HepG2 (cell line): ENCODE measurements around the gene FAM210A. TPM values are rescaled to one million over a fixed set of nuclear protein-coding genes. Genes with fewer than 3 reads are reported as not detected.

Experiments
- ATAC-seq: fragments of 200-7000 bp; cut with Tn5 transposase; 3 replicates; pipeline ENCODE4 v1.9.1; 2020; ENCODE audit warnings: mild to moderate bottlenecking, moderate library complexity
- BruUV-seq: library from RNA; stranded (reverse); fragments of 400-500 nt; replicated peaks from 2 replicates; lab custom pipeline; 2021; lab: Mats Ljungman, UMichigan
- CTCF ChIA-PET: fragments of 300-600 bp; formaldehyde crosslinking; extraction: SDS; loops from one replicate; lab custom pipeline; 2021; ENCODE audit warnings: low total read pairs, inconsistent platforms, low intra/inter-chr PET ratio; lab: Yijun Ruan, JAX
- POLR2A ChIA-PET: fragments of 350-600 bp; sonication (Branson Sonifier 250); formaldehyde crosslinking; loops from one replicate; lab custom pipeline; 2020; ENCODE audit warnings: antibody characterized with exemption, inconsistent platforms; lab: Yijun Ruan, JAX
- DNase-seq: peaks from one replicate; pipeline ENCODE4 v3.0.0-alpha.2; 2015; ENCODE audit warnings: low spot score
- FAIRE-seq: peaks from 3 replicates; lab custom pipeline; 2011; peaks lifted over from hg19 to GRCh38; lab: Jason Lieb, UNC
- H2AFZ ChIP-seq: one replicate; pipeline ENCODE4 v1.6.1; 2011; ENCODE audit warnings: low read length, inconsistent platforms
- H3K27ac ChIP-seq: fragments of 300-600 bp; 3 replicates; pipeline ENCODE4 v1.8.0; 2011; ENCODE audit warnings: mixed run types, mild to moderate bottlenecking, mixed read lengths, low read length, inconsistent platforms; ENCODE audit not compliant: insufficient read depth; ENCODE audit errors: extremely low read length
- H3K27me3 ChIP-seq, 2 experiments: fragments of 200-600 bp in 1 of 2; 2 replicates in 1 of 2; 3 replicates in 1 of 2; pipeline versions ENCODE4 v1.6.0 to v1.8.0; 2011; ENCODE audit warnings: low read length in 2 of 2, mild to moderate bottlenecking in 2 of 2, moderate library complexity in 2 of 2, inconsistent platforms in 1 of 2; ENCODE audit not compliant: insufficient read depth in 2 of 2, control insufficient read depth in 1 of 2
- H3K36me3 ChIP-seq, 2 experiments: fragments of 200-600 bp in 1 of 2; replicated peaks in 1 of 2; 2 replicates in 1 of 2; 3 replicates in 1 of 2; pipeline versions ENCODE4 v1.5.1 to v1.8.0; 2011; ENCODE audit warnings: low read length in 2 of 2, inconsistent platforms in 1 of 2; ENCODE audit not compliant: insufficient read depth in 2 of 2, control insufficient read depth in 1 of 2
- H3K4me1 ChIP-seq: 2 replicates; pipeline ENCODE4 v1.5.1; 2012; ENCODE audit warnings: low read length, inconsistent platforms; ENCODE audit not compliant: insufficient read depth
- H3K4me2 ChIP-seq: 2 replicates; pipeline ENCODE4 v1.6.0; 2011; ENCODE audit warnings: low read depth, low read length, inconsistent platforms
- H3K4me3 ChIP-seq, 3 experiments: fragments of 200-600 bp in 1 of 3; sonication (generic), shearing (Covaris generic) in 1 of 3; replicated peaks in 1 of 3; 2 replicates each; pipeline ENCODE4 v1.5.1; 2011 to 2016; ENCODE audit warnings: low read length in 3 of 3, inconsistent platforms in 2 of 3, low read depth in 2 of 3, mild to moderate bottlenecking in 2 of 3, control low read depth in 1 of 3, mixed read lengths in 1 of 3; ENCODE audit not compliant: insufficient read depth in 1 of 3
- H3K79me2 ChIP-seq: one replicate; pipeline ENCODE4 v1.6.1; 2011; ENCODE audit warnings: low read length, inconsistent platforms; ENCODE audit not compliant: insufficient read depth
- H3K9ac ChIP-seq: 2 replicates; pipeline ENCODE4 v1.6.0; 2011; ENCODE audit warnings: mild to moderate bottlenecking, low read depth, low read length, inconsistent platforms; ENCODE audit not compliant: insufficient read depth
- H3K9me3 ChIP-seq: 2 replicates; pipeline ENCODE4 v1.5.1; 2012; ENCODE audit warnings: mild to moderate bottlenecking, low read length
- H4K20me1 ChIP-seq: 2 replicates; pipeline ENCODE4 v1.6.0; 2011; ENCODE audit warnings: inconsistent platforms, mild to moderate bottlenecking, low read length, moderate library complexity; ENCODE audit not compliant: insufficient read depth
- DR1 ChIP-seq: sonication (generic); formaldehyde crosslinking; IDR thresholded peaks from 2 replicates; pipeline ENCODE4 v1.8.0; 2021; ENCODE audit warnings: mild to moderate bottlenecking, missing genetic modification reagents, inconsistent platforms
- GLI4 ChIP-seq: sonication (generic); formaldehyde crosslinking; IDR thresholded peaks from 2 replicates; pipeline ENCODE4 v1.5.1; 2020; ENCODE audit warnings: missing genetic modification reagents, mild to moderate bottlenecking, moderate library complexity, borderline replicate concordance
- U2AF1 ChIP-seq: fragments of 200-400 bp; formaldehyde crosslinking; optimal IDR thresholded peaks from 2 replicates; pipeline ENCODE3; 2017; ENCODE audit warnings: mild to moderate bottlenecking, low read depth, low read length
- ZIK1 ChIP-seq: sonication (generic); formaldehyde crosslinking; IDR thresholded peaks from 2 replicates; pipeline ENCODE4 v1.5.0; 2020; ENCODE audit warnings: mild to moderate bottlenecking, low read depth, missing genetic modification reagents, borderline replicate concordance
- WGBS: methylation state at CpG from one replicate; pipeline ENCODE4 v1.1.6; 2017; ENCODE audit warnings: low lambda C conversion rate; 5-methylcytosine and 5-hydroxymethylcytosine counted together
- in situ Hi-C: cut with HindIII; loops from 2 replicates; pipeline ENCODE4 v1.10.0; 2017; ENCODE audit warnings: low pct_unique_long_range_greater_than_20kb; ENCODE audit not compliant: extremely low pct_ligation_motif_present
- intact Hi-C: fragments of 100-400 bp; cut with micrococcal nuclease; formaldehyde crosslinking; loops from one replicate; pipeline ENCODE4 v1.10.0; 2022; ENCODE audit not compliant: unreplicated experiment
- polyA plus RNA-seq, 8 experiments: library from polyadenylated mRNA; depleted of rRNA in 3 of 8; stranded (reverse) in 7 of 8; unstranded in 1 of 8; fragments of >200 nt; fragmentation: Illumina TruSeq in 4 of 8; extraction: Trizol in 4 of 8; gene quantifications; 2 replicates each; pipeline versions ENCODE4 v1.2.1 to v1.2.3, GENCODE V29; 2011 to 2016; ENCODE audit warnings: low read depth in 4 of 8, missing spikeins in 1 of 8, mixed read lengths in 1 of 8; ENCODE audit not compliant: insufficient read depth in 1 of 8
- total RNA-seq, 5 experiments: library from RNA; depleted of rRNA; stranded (reverse); fragments of >200 nt; fragmentation: Illumina TruSeq; extraction: Trizol; gene quantifications; 2 replicates each; pipeline ENCODE4 v1.2.3, GENCODE V29; 2016; ENCODE audit warnings: low read depth in 1 of 5
- TF ChIP-seq, protein P1 (sequence below): sonication (generic); formaldehyde crosslinking; IDR thresholded peaks from 2 replicates; pipeline ENCODE4 v1.4.0; 2020; ENCODE audit warnings: missing genetic modification reagents
- TF ChIP-seq, protein P2 (sequence below): sonication (generic); formaldehyde crosslinking; IDR thresholded peaks from 2 replicates; pipeline ENCODE4 v1.4.0; 2020; ENCODE audit warnings: missing genetic modification reagents

FAM210A gene
- total and polyA plus RNA-seq, 2 of the 13 experiments (the other 11 are each of a cell fraction or from before 2014, with no cell fraction given): 33.2 to 37.5 TPM

DNA sequence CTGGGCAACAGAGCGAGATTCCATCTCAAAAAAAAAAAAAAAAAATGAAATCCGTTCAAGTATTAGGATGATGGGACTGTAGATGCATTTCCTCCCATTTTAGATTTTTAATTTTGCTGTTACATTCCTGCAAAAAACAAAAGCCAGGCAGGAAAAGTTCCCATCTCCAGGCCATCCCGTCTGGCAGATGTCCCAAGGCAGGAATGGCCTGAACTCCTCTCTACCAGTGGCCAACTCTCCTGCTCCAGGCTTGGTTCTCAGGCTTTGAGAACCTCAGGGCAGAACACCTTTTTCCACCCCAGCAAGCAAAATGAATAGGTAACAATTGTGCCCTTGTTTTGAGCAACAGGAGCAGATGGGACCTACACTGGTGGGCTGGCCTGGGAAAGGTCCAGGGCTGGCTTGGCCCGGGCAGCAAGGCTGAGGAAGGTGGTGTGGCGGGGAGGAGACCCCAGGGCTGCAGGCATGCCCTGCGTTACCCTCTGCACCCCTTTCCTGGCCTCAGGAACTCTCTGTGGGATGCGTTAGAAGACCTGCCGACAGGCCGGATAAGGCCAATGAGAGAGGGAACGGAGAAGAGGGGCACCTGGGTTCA, 86.0 kb downstream of the FAM210A start:
- ATAC-seq: no peak
- whole genome bisulfite sequencing: 79% methylated on average over 10 of the region's 10 CpGs
- Histone ChIP-seq H3K9me3 (no peaks in the 10 kb centered on the region), H3K9ac (no peak overlapping the region), H3K4me1 (no peaks in the 10 kb centered on the region), H3K4me2 (no peak overlapping the region), H3K79me2 (no peaks in the 10 kb centered on the region), H4K20me1 (no peaks in the 10 kb centered on the region), H3K36me3 (no peaks in the 10 kb centered on the region), H3K4me3 (no peak overlapping the region), H2AFZ (no peak overlapping the region), H3K27ac (no peak overlapping the region), H3K27me3 (no peaks in the 10 kb centered on the region; a peak in 1 of 5 replicates)
- POLR2A ChIA-PET: no interaction called here
- BruUV-seq: no TSS peak
- no peak for DNase-seq
- no peak for FAIRE-seq
- TF ChIP-seq, protein P1, sequence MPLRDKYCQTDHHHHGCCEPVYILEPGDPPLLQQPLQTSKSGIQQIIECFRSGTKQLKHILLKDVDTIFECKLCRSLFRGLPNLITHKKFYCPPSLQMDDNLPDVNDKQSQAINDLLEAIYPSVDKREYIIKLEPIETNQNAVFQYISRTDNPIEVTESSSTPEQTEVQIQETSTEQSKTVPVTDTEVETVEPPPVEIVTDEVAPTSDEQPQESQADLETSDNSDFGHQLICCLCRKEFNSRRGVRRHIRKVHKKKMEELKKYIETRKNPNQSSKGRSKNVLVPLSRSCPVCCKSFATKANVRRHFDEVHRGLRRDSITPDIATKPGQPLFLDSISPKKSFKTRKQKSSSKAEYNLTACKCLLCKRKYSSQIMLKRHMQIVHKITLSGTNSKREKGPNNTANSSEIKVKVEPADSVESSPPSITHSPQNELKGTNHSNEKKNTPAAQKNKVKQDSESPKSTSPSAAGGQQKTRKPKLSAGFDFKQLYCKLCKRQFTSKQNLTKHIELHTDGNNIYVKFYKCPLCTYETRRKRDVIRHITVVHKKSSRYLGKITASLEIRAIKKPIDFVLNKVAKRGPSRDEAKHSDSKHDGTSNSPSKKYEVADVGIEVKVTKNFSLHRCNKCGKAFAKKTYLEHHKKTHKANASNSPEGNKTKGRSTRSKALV (CRISPR knock-in tag): no peak
- TF ChIP-seq, protein P2, sequence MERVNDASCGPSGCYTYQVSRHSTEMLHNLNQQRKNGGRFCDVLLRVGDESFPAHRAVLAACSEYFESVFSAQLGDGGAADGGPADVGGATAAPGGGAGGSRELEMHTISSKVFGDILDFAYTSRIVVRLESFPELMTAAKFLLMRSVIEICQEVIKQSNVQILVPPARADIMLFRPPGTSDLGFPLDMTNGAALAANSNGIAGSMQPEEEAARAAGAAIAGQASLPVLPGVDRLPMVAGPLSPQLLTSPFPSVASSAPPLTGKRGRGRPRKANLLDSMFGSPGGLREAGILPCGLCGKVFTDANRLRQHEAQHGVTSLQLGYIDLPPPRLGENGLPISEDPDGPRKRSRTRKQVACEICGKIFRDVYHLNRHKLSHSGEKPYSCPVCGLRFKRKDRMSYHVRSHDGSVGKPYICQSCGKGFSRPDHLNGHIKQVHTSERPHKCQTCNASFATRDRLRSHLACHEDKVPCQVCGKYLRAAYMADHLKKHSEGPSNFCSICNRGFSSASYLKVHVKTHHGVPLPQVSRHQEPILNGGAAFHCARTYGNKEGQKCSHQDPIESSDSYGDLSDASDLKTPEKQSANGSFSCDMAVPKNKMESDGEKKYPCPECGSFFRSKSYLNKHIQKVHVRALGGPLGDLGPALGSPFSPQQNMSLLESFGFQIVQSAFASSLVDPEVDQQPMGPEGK (CRISPR knock-in tag): no peak
- TF ChIP-seq DR1 (CRISPR knock-in tag) (no peak), ZIK1 (no peak), U2AF1 (no peak), GLI4 (CRISPR knock-in tag) (no peak)
- CTCF ChIA-PET: no interaction called here
- in situ Hi-C loops: loop anchor here (25.0 kb wide), 2 partner anchors 428 to 628 kb away; partner anchors contain the start of gene LDLRAD4
- intact Hi-C loops: no loop called here
